Keratinocyte (primary cell): ENCODE data around the gene SPECC1L.

Experiments
- EZH2 ChIP-seq: IDR thresholded peaks from one replicate; pipeline ENCODE4 v1.6.1; 2012; ENCODE audit warnings: inconsistent platforms, mild to moderate bottlenecking, low read length, moderate library complexity
- TF ChIP-seq, protein P1 (sequence below), 3 experiments: IDR thresholded peaks in 1 of 3; conservative IDR thresholded peaks in 1 of 3; optimal IDR thresholded peaks in 1 of 3; 2 replicates in 2 of 3; 3 replicates in 1 of 3; pipeline versions ENCODE3 to v1.5.1; 2011; ENCODE audit warnings: low read length in 3 of 3, mild to moderate bottlenecking in 3 of 3, moderate library complexity in 2 of 3, control low read depth in 1 of 3, inconsistent platforms in 1 of 3; ENCODE audit not compliant: insufficient read depth in 2 of 3; ENCODE audit errors: extremely low read depth in 1 of 3

- TF ChIP-seq, protein P1, sequence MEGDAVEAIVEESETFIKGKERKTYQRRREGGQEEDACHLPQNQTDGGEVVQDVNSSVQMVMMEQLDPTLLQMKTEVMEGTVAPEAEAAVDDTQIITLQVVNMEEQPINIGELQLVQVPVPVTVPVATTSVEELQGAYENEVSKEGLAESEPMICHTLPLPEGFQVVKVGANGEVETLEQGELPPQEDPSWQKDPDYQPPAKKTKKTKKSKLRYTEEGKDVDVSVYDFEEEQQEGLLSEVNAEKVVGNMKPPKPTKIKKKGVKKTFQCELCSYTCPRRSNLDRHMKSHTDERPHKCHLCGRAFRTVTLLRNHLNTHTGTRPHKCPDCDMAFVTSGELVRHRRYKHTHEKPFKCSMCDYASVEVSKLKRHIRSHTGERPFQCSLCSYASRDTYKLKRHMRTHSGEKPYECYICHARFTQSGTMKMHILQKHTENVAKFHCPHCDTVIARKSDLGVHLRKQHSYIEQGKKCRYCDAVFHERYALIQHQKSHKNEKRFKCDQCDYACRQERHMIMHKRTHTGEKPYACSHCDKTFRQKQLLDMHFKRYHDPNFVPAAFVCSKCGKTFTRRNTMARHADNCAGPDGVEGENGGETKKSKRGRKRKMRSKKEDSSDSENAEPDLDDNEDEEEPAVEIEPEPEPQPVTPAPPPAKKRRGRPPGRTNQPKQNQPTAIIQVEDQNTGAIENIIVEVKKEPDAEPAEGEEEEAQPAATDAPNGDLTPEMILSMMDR (optimal IDR thresholded peaks at IDR 0.05 in 1 of 3, IDR thresholded peaks at IDR 0.05 in 1 of 3, conservative IDR thresholded peaks at IDR 0.05 in 1 of 3; ENCODE audit: extremely low read depth in 1 of 3, insufficient read depth in 2 of 3, low read length in 3 of 3): no peak
- no peak for TF ChIP-seq EZH2
Observed at GRCh38 chr22:24390576-24390975, 119.9 kb downstream of the SPECC1L start.
